Suprapubic skin (tissue), 4 donors: ENCODE measurements around the gene GRM7.

Experiments
- CTCF ChIP-seq, 2 donors: fragments of 200-600 bp in 1 of 2; fragments of 450-650 bp in 1 of 2; sonication (generic) in 1 of 2; IDR thresholded peaks; one replicate each; pipeline ENCODE4 v1.5.1; 2016 to 2019; ENCODE audit warnings: antibody characterized with exemption in 2 of 2, mild to moderate bottlenecking in 1 of 2, moderate library complexity in 1 of 2
- EP300 ChIP-seq: sonication (generic); formaldehyde crosslinking; IDR thresholded peaks from one replicate; pipeline ENCODE4 v1.6.1; 2017; ENCODE audit warnings: antibody characterized with exemption
- POLR2AphosphoS5 ChIP-seq, 3 donors: sonication (generic); formaldehyde crosslinking; IDR thresholded peaks; one replicate each; pipeline ENCODE4 v1.6.1; 2017; ENCODE audit warnings: antibody characterized with exemption in 3 of 3

- TF ChIP-seq POLR2AphosphoS5 (IDR thresholded peaks at IDR 0.05) (no peak), CTCF (IDR thresholded peaks at IDR 0.05) (no peak), EP300 (no peak)
Measured at GRCh38 chr3:7781395-7781794, 920.5 kb downstream of the GRM7 start.
